ENCODE data around the gene HOXA6.

GRCh38 chr7:27165996-27166530 lies 18.5 kb upstream of the HOXA6 start:
- no peak for TF ChIP-seq CTCF (IDR thresholded peaks at IDR 0.05)
- TF ChIP-seq POLR2A (IDR thresholded peaks at IDR 0.05): no peak

All from heart left ventricle (tissue), 13 donors.